Thoracic aorta (tissue), 2 donors: Measurements from ENCODE around the gene PLA2R1. TPM values are rescaled to one million over a fixed set of nuclear protein-coding genes. Genes with fewer than 3 reads are reported as not detected.

Source experiments
- ATAC-seq: fragments of 150-250 bp; one replicate; pipeline ENCODE4 v1.8.0; 2017; ENCODE audit warnings: low read depth; ENCODE audit not compliant: insufficient number of reproducible peaks, low FRiP score
- DNase-seq: peaks from one replicate; pipeline ENCODE4 v3.0.0-alpha.2; 2020; ENCODE audit warnings: low spot score
- H3K27ac ChIP-seq, 2 donors: fragments of 200-600 bp; sonication (generic); 1 replicate in 1 of 2; 2 replicates in 1 of 2; pipeline ENCODE4 v1.5.1; 2016; ENCODE audit warnings: mild to moderate bottlenecking in 2 of 2, moderate library complexity in 2 of 2
- H3K27me3 ChIP-seq: fragments of 200-600 bp; sonication (generic); replicated peaks from 2 replicates; pipeline ENCODE4 v1.6.0; 2016; ENCODE audit warnings: mild to moderate bottlenecking; ENCODE audit not compliant: insufficient read depth
- H3K36me3 ChIP-seq: fragments of 200-600 bp; sonication (generic); one replicate; pipeline ENCODE4 v1.5.1; 2016
- H3K4me1 ChIP-seq, 2 donors: fragments of 200-600 bp; sonication (generic); 1 replicate in 1 of 2; 2 replicates in 1 of 2; pipeline versions ENCODE4 v1.5.1 to v1.6.0; 2016; ENCODE audit warnings: low read depth in 2 of 2, mild to moderate bottlenecking in 1 of 2; ENCODE audit not compliant: control insufficient read depth in 1 of 2
- H3K4me3 ChIP-seq: fragments of 200-600 bp; sonication (generic); 2 replicates; pipeline ENCODE4 v1.5.1; 2016; ENCODE audit warnings: mild to moderate bottlenecking
- H3K9me3 ChIP-seq: fragments of 200-600 bp; sonication (generic); 2 replicates; pipeline ENCODE4 v1.5.1; 2016
- CTCF ChIP-seq: fragments of 200-600 bp; sonication (generic); IDR thresholded peaks from one replicate; pipeline ENCODE4 v1.5.1; 2019; ENCODE audit warnings: antibody characterized with exemption
- total RNA-seq, 2 donors: library from RNA; depleted of rRNA; stranded (reverse); fragments of >200 nt; gene quantifications; one replicate each; pipeline versions ENCODE4 v1.1.0 to v1.2.3, GENCODE V29; 2016

The PLA2R1 gene
- total RNA-seq, 2 donors from 2014 or later = 28.3 to 28.7 TPM

DNA sequence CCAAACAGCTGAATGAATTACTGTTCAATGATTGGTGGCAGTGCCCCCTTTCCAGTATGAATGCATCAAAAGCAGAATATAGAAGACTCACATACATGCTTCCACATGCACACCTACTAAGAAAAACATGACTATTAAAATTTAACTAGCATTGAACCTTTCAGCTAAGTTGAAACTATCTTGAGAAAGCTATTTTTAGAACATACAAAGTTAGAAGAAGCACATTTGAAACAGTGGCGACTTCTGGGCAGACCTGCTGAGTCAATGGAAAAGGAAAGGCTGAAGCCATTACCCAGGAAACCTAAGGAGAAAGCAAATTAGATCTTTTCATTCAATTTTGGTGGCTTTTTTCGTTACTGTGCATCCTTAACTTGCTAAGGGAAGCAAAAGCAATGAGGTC, 55.9 kb downstream of the PLA2R1 start:
- Histone ChIP-seq H3K36me3 (peaks cover 6% of the 10 kb centered on the region), H3K27me3 (no peaks in the 10 kb centered on the region), H3K4me3 (no peak overlapping the region), H3K27ac (no peak overlapping the region), H3K9me3 (no peaks in the 10 kb centered on the region), H3K4me1 (peaks cover 2 to 13% of the 10 kb centered on the region in 2 donors)
- TF ChIP-seq CTCF = no peak
- no peak for ATAC-seq
- no peak for DNase-seq

GRCh38 chr2:160005908-160006307, 56.5 kb downstream of the PLA2R1 start:
- no peak overlapping the region for H3K4me3 ChIP-seq
- H3K36me3 ChIP-seq = peaks cover 6% of the 10 kb centered on the region
- DNase-seq (no peak), ATAC-seq (no peak)
- no peak overlapping the region for H3K27ac ChIP-seq
- H3K9me3 ChIP-seq = no peaks in the 10 kb centered on the region
- H3K4me1 ChIP-seq = peaks cover 2 to 13% of the 10 kb centered on the region in 2 donors
- no peaks in the 10 kb centered on the region for H3K27me3 ChIP-seq
- TF ChIP-seq CTCF = no peak

GRCh38 chr2:160005476-160005875, 56.9 kb downstream of the PLA2R1 start:
- H3K4me1 ChIP-seq = peaks cover 2 to 13% of the 10 kb centered on the region in 2 donors
- no peak overlapping the region for H3K4me3 ChIP-seq

DNA sequence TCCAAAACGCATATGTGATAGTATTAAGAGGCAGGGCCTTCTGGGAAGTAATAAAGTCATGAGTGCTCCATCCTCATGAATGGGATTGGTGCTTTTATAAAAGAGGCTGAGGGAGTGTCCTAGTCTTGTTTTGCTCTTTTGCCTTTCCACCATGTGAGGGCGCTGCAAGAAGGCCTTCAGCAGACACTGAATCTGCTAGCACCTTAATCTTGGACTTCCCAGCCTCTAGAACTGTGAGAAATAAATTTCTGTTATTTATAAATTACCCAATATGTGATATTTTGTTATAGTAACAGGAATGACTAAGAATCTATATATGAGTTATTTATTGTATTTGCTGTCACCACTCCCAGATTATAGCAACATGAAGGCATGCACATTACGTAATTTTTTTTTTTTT, 63.5 kb downstream of the PLA2R1 start:
- Histone ChIP-seq H3K4me3 (no peak overlapping the region), H3K4me1 (peaks cover 7 to 16% of the 10 kb centered on the region in 2 donors), H3K9me3 (no peaks in the 10 kb centered on the region), H3K36me3 (no peaks in the 10 kb centered on the region), H3K27me3 (no peaks in the 10 kb centered on the region), H3K27ac (no peak overlapping the region)
- ATAC-seq = no peak
- TF ChIP-seq CTCF = no peak
- DNase-seq = no peak

More at GRCh38 chr2:160005476-160005875, 56.9 kb downstream of the PLA2R1 start:
- Histone ChIP-seq H3K27me3 (no peaks in the 10 kb centered on the region), H3K27ac (no peak overlapping the region), H3K9me3 (no peaks in the 10 kb centered on the region), H3K36me3 (peaks cover 6% of the 10 kb centered on the region)
- DNase-seq (no peak), ATAC-seq (no peak)
- no peak for TF ChIP-seq CTCF

DNA sequence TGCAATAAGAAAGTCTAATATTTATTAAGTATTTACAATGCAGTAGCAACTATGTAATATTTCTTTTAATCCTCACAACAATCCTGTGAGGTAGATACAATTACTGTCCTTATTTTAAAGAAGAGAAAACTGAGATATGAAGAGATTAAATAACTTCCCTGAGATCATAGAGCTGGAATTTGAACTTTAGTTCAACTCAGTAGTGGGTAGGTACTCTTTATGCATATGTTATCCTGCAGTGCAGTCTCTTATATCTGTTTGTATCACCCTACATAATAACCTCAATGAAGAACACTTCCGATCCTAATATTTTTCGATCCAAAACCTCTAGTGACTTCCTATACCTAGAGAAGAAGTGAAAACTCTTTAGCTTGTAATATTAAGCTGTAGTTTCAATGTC, 64.2 kb downstream of the PLA2R1 start:
- peak overlapping the region in 1 of 2 donors; percentile 43 for H3K27ac ChIP-seq
- H3K9me3 ChIP-seq = no peaks in the 10 kb centered on the region
- no peaks in the 10 kb centered on the region for H3K36me3 ChIP-seq
- H3K4me1 ChIP-seq = peaks cover 7 to 16% of the 10 kb centered on the region in 2 donors
- ATAC-seq = no peak
- DNase-seq = no peak
- no peak for TF ChIP-seq CTCF
- no peak overlapping the region for H3K4me3 ChIP-seq
- H3K27me3 ChIP-seq = no peaks in the 10 kb centered on the region
